NCI-H2081 (cell line): ENCODE results near the gene SLC34A3.
A peak's percentile ranks its signal among the peaks of the same experiment; 100 is the strongest.
"Not testable (repeated sequence)": the region's sequence is repeated elsewhere in the genome, so short reads cannot be mapped to it uniquely, and the experiment has no call there.

Experiments
- DNase-seq, 2 experiments: peaks; one replicate each; lab custom pipeline; 2025; lab: John Stamatoyannopoulos, UW

SLC34A3 gene

GRCh38 chr9:137255448-137256114, 24.9 kb downstream of the SLC34A3 start:
- DNase-seq: peak in 1 of 2 experiments; percentile 52

- no peak for DNase-seq
Observed at GRCh38 chr9:137256362-137256761, 25.7 kb downstream of the SLC34A3 start.

GRCh38 chr9:137256856-137257255, 26.2 kb downstream of the SLC34A3 start:
- no peak for DNase-seq

GRCh38 chr9:137262173-137262908, 31.6 kb downstream of the SLC34A3 start:
- not testable (repeated sequence) for DNase-seq

- DNase-seq: no peak
Observed at GRCh38 chr9:137262909-137263285, 32.2 kb downstream of the SLC34A3 start.

- no peak for DNase-seq
Observed at GRCh38 chr9:137263506-137263905, 32.8 kb downstream of the SLC34A3 start.

- DNase-seq: no peak
Observed at GRCh38 chr9:137264067-137264466, 33.4 kb downstream of the SLC34A3 start.

GRCh38 chr9:137265496-137266161, 34.9 kb downstream of the SLC34A3 start:
- DNase-seq: no peak

- no peak for DNase-seq
Observed at GRCh38 chr9:137266162-137266527, 35.4 kb downstream of the SLC34A3 start.

GRCh38 chr9:137266585-137267453, 36.1 kb downstream of the SLC34A3 start:
- no peak for DNase-seq

- no peak for DNase-seq
Observed at GRCh38 chr9:137267933-137268355, 37.2 kb downstream of the SLC34A3 start.

GRCh38 chr9:137268538-137269201, 38.0 kb downstream of the SLC34A3 start:
- no peak for DNase-seq

GRCh38 chr9:137269231-137269772, 38.6 kb downstream of the SLC34A3 start:
- no peak for DNase-seq

GRCh38 chr9:137270929-137271695, 40.4 kb downstream of the SLC34A3 start:
- no peak for DNase-seq

- no peak for DNase-seq
Observed at GRCh38 chr9:137271696-137272076, 41.0 kb downstream of the SLC34A3 start.

- no peak for DNase-seq
Observed at GRCh38 chr9:137272241-137273094, 41.8 kb downstream of the SLC34A3 start.

- DNase-seq: no peak
Observed at GRCh38 chr9:137273095-137273490, 42.4 kb downstream of the SLC34A3 start.

- DNase-seq: peak; percentile 38 to 65
Observed at GRCh38 chr9:137273611-137274320, 43.1 kb downstream of the SLC34A3 start.

GRCh38 chr9:137275203-137275587, 44.5 kb downstream of the SLC34A3 start:
- no peak for DNase-seq
